Adrenal gland (tissue), 12 donors: ENCODE data around the gene IKBIP. TPM values are rescaled to one million over a fixed set of nuclear protein-coding genes. Genes with fewer than 3 reads are reported as not detected.

Source experiments
- DNase-seq, 7 donors: peaks; one replicate each; pipeline ENCODE4 v3.0.0-alpha.2; 2019 to 2020
- H3K27ac ChIP-seq, 5 donors: fragments of 200-600 bp; sonication (generic) in 4 of 5; 1 replicate in 3 of 5; 2 replicates in 2 of 5; pipeline versions ENCODE4 v1.5.1 to v1.8.0; 2016 to 2020; ENCODE audit warnings: mild to moderate bottlenecking in 1 of 5
- H3K27me3 ChIP-seq: fragments of 200-600 bp; 2 replicates; pipeline ENCODE4 v1.8.0; 2021
- H3K36me3 ChIP-seq, 2 donors: fragments of 200-600 bp; replicated peaks in 1 of 2; 1 replicate in 1 of 2; 2 replicates in 1 of 2; pipeline versions ENCODE4 v1.5.1 to v1.8.0; 2018 to 2022
- H3K4me1 ChIP-seq, 2 donors: fragments of 200-600 bp; replicated peaks in 1 of 2; 1 replicate in 1 of 2; 2 replicates in 1 of 2; pipeline versions ENCODE4 v1.5.1 to v1.8.0; 2018 to 2021
- H3K4me3 ChIP-seq, 4 donors: fragments of 200-600 bp; sonication (generic) in 3 of 4; one replicate each; pipeline ENCODE4 v1.5.1; 2016 to 2018
- H3K9me3 ChIP-seq, 3 donors: fragments of 200-600 bp; sonication (generic) in 1 of 3; replicated peaks in 1 of 3; 1 replicate in 2 of 3; 2 replicates in 1 of 3; pipeline versions ENCODE4 v1.5.1 to v1.8.0; 2016 to 2021
- POLR2A ChIP-seq, 2 donors: fragments of 450-650 bp; IDR thresholded peaks; one replicate each; pipeline ENCODE4 v1.6.1; 2017; ENCODE audit warnings: antibody characterized with exemption in 2 of 2, mild to moderate bottlenecking in 2 of 2, moderate library complexity in 1 of 2
- WGBS, 4 donors: extraction: QIAGEN DNeasy Blood & Tissue Kit in 2 of 4; methylation state at CpG; one replicate each; pipeline versions ENCODE4 v1.1.5 to v1.1.7; 2013 to 2017; 5-methylcytosine and 5-hydroxymethylcytosine counted together
- intact Hi-C, 2 donors: fragments of 100-400 bp; cut with DNase I; formaldehyde crosslinking; loops; one replicate each; pipeline versions ENCODE4 v1.14.1 to v1.15.0; 2022 to 2023
- polyA plus RNA-seq, 3 donors: library from polyadenylated mRNA; stranded (reverse); fragments of 200-250 nt in 2 of 3; fragments of 350-450 nt in 1 of 3; fragmentation: Illumina TruSeq in 1 of 3; extraction: RNeasy Lipid Tissue Mini Kit (QIAGEN cat#74804) in 1 of 3; gene quantifications; one replicate each; pipeline ENCODE4 v1.2.3, GENCODE V29; 2013 to 2014
- total RNA-seq, 9 donors: library from RNA; depleted of rRNA in 4 of 9; stranded (reverse); fragments of >200 nt in 4 of 9; fragments of 120-200 nt in 1 of 9; fragmentation: NEBNext Ultra II Directional in 1 of 9; extraction: Animal tissue kit (Norgen Biotek cat#: 25700) in 1 of 9; gene quantifications; one replicate each; pipeline versions ENCODE4 v1.1.0 to v1.2.4, GENCODE V29; 2013 to 2023
- TF ChIP-seq, protein P1 (sequence below), 6 experiments: fragments of 450-650 bp in 4 of 6; fragments of 200-600 bp in 2 of 6; sonication (generic) in 1 of 6; IDR thresholded peaks; 1 replicate in 5 of 6; 2 replicates in 1 of 6; pipeline versions ENCODE4 v1.5.1 to v1.8.0; 2016 to 2021; ENCODE audit warnings: antibody characterized with exemption in 6 of 6, mild to moderate bottlenecking in 2 of 6, moderate library complexity in 1 of 6
- donor health status: healthy with polysubstance abuse.
- donor health status: Bipolar disorder and iron deficiency.
- donor health status: DM: yes; HTN: yes; CAD: no.
- donor health status: DM: no; HTN: no; CAD: no.
- donor health status: DM: no; HTN: no; CAD: no.
- donor health status: DM: yes; HTN: yes; CAD: no.

The IKBIP gene
- total and polyA plus RNA-seq, 12 donors: 7.2 to 22.9 (median 14.2) TPM

DNA sequence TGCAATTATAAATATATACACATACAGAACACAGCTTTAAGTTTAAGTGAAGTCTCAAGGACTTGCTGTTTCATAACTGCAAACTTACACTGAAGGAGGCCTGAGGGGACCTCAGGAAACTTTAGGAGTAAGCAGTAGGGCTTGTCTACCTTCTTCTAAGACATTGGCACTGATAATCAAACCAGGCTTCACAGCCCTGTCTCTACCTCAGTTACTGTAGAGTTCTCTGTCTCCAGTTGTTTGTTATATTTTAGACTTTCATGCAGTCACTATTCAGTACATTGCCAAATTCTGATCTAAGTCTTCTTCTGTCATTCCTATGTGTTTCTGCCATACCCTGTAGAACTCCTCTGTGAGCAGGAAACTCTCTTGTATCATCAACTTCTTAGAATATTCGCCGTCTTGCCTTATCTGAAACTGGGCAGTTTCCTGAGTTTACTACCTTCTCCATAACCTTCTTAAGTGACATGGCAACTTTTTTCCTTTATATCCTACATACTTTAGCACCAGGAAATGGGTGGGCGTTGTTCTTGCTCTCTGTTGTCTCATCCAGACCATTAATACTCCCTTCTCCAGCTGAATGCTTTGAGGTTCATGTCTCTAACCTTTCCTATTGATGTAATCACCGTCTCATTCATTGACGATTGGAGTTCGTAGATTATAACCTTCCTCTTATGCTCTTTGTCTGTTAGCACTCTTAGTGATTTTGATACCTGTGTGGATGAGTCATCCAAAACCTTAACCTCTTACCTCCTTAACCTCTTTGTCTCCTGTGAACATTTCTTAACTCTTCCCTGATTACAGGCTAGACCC lies 11.9 kb upstream of the IKBIP start:
- intact Hi-C loops: no loop called here
- no peaks in the 10 kb centered on the region for H3K9me3 ChIP-seq
- H3K27me3 ChIP-seq: no peaks in the 10 kb centered on the region
- no peaks in the 10 kb centered on the region for H3K4me1 ChIP-seq
- H3K4me3 ChIP-seq: no peak overlapping the region
- peaks cover 0 to 12% of the 10 kb centered on the region in 2 donors for H3K36me3 ChIP-seq
- 81 to 86% (median 84%) methylated on average over 6 of the region's 6 CpGs for WGBS, 4 donors
- H3K27ac ChIP-seq: no peak overlapping the region
- no peak for DNase-seq
- TF ChIP-seq, protein P1, sequence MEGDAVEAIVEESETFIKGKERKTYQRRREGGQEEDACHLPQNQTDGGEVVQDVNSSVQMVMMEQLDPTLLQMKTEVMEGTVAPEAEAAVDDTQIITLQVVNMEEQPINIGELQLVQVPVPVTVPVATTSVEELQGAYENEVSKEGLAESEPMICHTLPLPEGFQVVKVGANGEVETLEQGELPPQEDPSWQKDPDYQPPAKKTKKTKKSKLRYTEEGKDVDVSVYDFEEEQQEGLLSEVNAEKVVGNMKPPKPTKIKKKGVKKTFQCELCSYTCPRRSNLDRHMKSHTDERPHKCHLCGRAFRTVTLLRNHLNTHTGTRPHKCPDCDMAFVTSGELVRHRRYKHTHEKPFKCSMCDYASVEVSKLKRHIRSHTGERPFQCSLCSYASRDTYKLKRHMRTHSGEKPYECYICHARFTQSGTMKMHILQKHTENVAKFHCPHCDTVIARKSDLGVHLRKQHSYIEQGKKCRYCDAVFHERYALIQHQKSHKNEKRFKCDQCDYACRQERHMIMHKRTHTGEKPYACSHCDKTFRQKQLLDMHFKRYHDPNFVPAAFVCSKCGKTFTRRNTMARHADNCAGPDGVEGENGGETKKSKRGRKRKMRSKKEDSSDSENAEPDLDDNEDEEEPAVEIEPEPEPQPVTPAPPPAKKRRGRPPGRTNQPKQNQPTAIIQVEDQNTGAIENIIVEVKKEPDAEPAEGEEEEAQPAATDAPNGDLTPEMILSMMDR (IDR thresholded peaks at IDR 0.05): no peak
- TF ChIP-seq POLR2A (IDR thresholded peaks at IDR 0.05): no peak

DNA sequence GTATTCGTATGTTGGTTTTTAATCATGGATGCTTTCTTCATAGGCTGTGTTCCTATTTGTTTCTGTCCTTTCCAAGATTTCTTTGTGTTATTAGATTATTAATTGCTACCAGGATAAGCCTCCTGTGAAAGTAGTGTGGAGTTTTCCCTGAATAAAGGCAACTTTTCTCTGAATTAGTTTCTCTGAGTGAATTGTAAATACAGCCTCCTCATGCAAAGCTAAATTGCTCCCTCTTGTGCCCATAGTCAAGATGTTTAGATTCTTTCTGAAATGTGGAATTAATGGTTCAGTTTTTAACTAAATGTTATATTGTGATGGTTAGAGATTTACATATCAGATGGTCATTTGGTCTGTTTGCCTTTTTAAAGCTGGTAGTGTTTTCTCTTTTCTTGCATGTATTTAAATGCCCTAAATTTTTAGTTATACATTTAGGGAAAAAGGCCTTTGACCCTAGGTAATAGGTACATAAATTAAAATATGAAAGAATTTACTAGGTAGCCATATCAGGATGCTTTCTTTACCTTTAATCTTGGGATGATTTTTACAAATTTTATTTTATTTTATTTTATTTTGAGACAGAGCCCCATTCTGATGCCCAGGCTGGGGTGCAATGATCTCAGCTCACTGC lies 9.4 kb upstream of the IKBIP start:
- Histone ChIP-seq H3K27me3 (no peaks in the 10 kb centered on the region), H3K27ac (no peak overlapping the region), H3K36me3 (peaks cover 0 to 17% of the 10 kb centered on the region in 2 donors), H3K4me3 (no peak overlapping the region), H3K9me3 (no peaks in the 10 kb centered on the region), H3K4me1 (no peaks in the 10 kb centered on the region)
- 83 to 89% (median 87%) methylated on average over 1 of the region's 1 CpG for WGBS, 4 donors
- intact Hi-C loops: loop anchor here in 1 of 2 donors (5.0 kb wide), 1 partner anchor 87 kb away; no protein-coding TSS in a partner anchor
- DNase-seq: peak in 1 of 7 donors; percentile 27
- TF ChIP-seq, protein P1 (IDR thresholded peaks at IDR 0.05): peak; percentile 31 to 74 (median 67)
- TF ChIP-seq POLR2A (IDR thresholded peaks at IDR 0.05): no peak

DNA sequence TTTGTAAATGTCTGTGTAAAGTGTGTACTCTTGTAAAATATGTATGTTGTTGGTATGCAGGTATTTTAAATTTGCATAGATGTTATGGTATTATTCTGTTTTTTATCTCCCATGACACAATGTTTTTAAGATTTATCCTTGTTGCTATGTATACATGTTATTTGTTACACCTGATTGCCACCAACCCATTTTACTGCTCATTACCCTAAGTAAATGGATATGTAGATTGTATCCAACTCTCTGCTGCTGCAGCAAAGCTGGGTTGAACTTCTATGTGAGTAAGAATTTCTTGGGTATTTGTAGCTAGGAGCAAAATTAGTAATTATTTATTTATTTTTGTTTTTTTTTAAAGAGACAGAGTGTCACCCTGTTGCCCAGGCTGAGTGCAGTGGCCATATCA lies 6.7 kb upstream of the IKBIP start:
- Histone ChIP-seq H3K27ac (no peak overlapping the region), H3K4me3 (no peak overlapping the region), H3K9me3 (no peaks in the 10 kb centered on the region), H3K27me3 (no peaks in the 10 kb centered on the region), H3K36me3 (peaks cover 0 to 12% of the 10 kb centered on the region in 2 donors), H3K4me1 (peaks cover 0 to 10% of the 10 kb centered on the region in 2 donors)
- no peak for DNase-seq
- intact Hi-C loops: loop anchor here in 1 of 2 donors (5.0 kb wide), 1 partner anchor 84 kb away; no protein-coding TSS in a partner anchor
- TF ChIP-seq, protein P1 (IDR thresholded peaks at IDR 0.05): no peak
- no peak for TF ChIP-seq POLR2A (IDR thresholded peaks at IDR 0.05)

DNA sequence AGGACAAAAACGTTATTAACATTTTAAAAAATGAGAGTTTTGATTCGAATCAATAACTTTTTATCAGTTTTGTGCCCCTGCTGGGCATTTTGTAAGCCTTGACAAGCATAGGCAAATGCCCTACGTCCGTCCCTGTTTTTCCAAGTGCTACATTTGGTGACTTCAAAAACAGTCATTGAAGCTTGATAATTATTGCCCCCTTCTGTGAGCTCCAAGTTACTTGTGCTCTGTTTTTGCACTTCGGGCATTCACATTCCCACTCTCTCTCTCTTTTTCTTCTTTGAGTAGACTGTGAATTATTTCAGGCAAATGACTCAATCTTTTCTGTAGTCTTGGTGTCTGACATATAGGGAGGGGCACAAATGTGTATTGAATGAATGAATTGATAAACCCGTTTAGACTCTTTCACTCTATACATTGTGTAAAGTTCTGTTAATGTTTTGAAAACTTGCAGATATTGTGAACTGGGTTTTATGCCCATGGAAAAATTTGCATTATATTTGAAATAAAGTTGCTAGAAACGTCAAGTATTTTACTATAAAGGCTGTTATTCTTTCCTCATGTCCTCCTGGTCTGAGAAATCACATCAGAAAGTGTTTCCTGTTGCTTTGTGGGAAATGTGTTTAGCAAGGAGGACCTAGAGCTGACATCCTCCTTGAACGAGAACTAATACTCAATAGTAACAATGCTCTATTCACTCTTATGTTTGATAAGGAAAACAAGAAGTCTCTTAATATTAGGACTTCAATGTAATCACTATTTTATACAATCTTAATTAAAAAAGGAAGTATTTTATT lies 1.9 kb upstream of the IKBIP start:
- Histone ChIP-seq H3K27me3 (no peaks in the 10 kb centered on the region), H3K27ac (no peak overlapping the region), H3K4me1 (peaks cover 10 to 12% of the 10 kb centered on the region in 2 donors), H3K4me3 (peak overlapping the region in 2 of 4 donors; percentile 61 to 88), H3K9me3 (no peaks in the 10 kb centered on the region), H3K36me3 (peaks cover 0 to 12% of the 10 kb centered on the region in 2 donors)
- TF ChIP-seq, protein P1 (IDR thresholded peaks at IDR 0.05): peak in 3 of 6 experiments; percentile 3 to 21 (median 4)
- TF ChIP-seq POLR2A (IDR thresholded peaks at IDR 0.05): no peak
- intact Hi-C loops: loop anchor here (10.0 kb wide), 1 partner anchor 52 kb away; the partner anchor contains the start of gene SLC25A3 (in 2 of the 2)
- WGBS, 4 donors: 16 to 22% (median 18%) methylated on average over 8 of the region's 8 CpGs
- no peak for DNase-seq
